ENCODE measurements around the gene GRAMD2B.
"Not testable (repeated sequence)": the region's sequence is repeated elsewhere in the genome, so short reads cannot be mapped to it uniquely, and the experiment has no call there.

GRAMD2B gene

DNA sequence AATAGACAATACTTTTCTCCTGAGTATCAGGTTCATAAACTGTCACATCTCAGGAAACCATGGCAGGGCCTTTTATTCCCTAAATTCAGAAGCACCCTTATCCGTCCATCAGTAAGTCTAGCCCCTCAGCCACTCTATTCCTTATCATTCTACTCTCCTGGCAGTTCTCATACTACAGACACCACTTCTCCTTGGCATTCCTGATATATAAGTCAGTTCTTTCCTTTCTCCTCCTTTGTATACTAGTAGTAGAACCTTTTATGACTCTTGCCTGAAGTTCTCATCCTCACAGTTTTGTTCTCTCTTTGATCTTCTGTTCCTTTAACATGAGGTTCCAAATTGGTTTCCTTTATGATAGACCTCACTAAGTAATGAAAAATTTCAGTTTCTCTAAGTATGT lies 29.3 kb downstream of the GRAMD2B start:
- DNase-seq, result no peak

DNA sequence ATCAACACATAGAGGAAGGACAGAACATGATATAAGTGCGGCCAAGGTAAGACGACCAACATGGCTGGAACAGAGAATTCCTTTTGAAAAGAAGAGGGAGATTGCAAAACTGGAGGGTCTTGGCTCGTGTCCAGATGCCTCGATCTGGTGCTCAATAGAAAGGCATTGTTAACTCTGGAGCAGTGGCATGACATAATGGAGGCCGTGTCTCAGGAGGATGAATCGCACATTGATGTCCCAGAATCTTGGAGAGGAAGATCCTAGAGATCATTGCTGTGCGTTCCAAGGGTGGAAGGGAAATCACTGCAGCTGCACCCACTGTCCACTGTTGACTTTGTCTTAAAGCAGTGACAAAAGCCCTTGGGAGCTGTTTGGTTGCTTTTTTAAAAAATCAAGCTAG lies 30.9 kb downstream of the GRAMD2B start:
- DNase-seq, result peak; percentile 89

- no peak for DNase-seq
Measured at GRCh38 chr5:126454535-126454934, 31.3 kb downstream of the GRAMD2B start.

DNA sequence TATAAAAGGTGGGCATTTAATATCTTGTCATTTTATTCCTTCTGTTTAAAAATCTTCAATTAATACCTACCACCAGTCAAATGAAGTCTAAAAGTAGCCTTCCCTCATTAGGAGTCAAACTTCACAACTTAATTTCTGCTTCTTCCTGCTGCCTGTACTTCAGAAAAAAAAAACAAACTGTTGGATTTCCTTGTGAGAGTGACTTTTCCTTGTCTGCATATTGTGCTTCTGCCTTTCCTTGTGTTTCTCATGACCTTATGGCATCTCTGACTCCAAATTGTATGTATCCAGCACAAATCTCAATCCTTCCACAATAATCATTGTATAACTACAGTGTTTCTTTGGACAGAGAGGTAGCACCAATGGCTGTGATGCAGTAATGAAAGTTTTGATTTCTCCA lies 32.1 kb downstream of the GRAMD2B start:
- DNase-seq, result no peak

DNA sequence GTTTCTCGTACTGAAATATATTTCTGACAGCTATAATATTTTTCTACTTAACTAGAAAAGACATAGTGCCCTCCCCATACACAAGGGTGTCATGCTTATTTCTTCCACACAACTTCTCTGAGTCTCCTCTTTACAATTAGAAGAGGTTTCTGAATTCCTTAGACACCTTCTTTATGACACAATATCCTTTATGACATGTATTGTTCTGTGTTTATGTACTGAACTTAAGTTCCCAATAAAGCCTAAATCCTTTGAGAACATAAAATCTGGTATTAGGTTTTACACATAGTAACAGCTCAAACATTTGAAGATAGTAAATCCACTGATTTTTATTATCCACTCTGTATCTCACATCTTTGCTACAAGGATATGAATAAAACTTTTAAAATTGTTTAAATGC lies 32.5 kb downstream of the GRAMD2B start:
- DNase-seq, result no peak

DNA sequence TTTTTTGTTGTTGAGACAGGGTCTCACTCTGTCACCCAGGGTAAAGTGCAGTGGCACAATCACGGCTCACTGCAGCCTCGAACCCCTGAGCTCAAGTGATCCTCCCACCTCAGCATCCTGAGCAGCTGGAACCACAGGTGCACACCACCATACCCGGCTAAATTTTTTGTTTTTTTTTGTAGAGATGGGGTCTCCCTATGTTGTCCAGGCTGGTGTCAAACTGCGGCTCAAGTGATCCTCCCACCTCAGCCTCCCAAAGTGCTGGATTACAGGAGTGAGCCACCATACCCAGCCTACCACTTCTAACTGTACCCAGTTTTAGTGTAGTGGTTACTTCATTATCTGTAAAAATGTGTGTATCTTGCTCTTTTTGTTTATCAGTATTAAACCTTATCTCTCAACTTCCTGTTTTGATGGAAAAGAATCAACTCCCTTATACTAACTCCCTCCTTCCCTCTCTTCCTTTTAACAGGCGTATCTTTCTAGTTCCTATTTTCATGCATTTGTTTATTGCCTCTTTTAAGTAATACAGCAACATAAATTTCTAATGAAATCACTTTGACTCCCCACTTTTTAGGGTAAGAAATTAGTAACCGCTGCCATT lies 33.1 kb downstream of the GRAMD2B start:
- DNase-seq, result no peak

- peak; percentile 62 for DNase-seq
Measured at GRCh38 chr5:126460459-126460858, 37.2 kb downstream of the GRAMD2B start.

- DNase-seq, result no peak
Measured at GRCh38 chr5:126460977-126461376, 37.8 kb downstream of the GRAMD2B start.

- no peak for DNase-seq
Measured at GRCh38 chr5:126461838-126462237, 38.6 kb downstream of the GRAMD2B start.

DNA sequence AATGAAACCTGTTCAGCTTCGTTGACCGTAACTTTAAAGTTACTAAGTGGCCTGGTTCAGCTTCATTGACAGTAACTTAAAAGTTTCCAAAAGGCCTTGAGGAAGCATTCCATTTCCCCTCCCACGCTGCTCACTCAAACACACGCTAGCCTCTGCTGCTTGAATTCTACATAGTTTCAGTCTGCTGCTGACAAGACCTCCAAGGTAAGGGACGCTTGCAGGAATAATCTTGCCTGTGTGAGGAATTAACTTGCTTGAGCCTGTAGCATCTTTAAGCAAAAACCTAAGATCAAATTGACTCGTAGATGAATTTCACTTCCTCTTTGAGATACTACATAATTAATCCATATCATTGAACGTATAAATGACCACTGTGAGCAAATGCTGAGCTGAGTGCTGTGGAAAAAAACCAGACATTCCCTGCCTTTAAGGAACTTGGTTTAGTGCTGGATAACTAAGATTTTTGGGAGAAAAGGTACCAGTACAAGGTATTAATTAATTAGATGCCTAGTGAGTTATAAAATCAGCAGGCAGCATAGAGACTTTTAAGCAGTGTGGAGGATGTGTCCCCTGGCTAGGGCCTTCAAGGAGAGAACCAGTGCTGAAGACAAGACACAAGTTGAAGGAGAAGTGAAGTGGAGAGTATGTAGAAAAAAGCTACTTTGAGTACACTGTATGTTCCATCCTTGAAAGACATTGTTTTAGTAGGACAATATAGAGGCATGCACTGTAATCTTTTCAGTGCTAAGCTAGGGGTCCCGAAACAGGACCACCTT lies 39.2 kb downstream of the GRAMD2B start:
- DNase-seq, result no peak

DNA sequence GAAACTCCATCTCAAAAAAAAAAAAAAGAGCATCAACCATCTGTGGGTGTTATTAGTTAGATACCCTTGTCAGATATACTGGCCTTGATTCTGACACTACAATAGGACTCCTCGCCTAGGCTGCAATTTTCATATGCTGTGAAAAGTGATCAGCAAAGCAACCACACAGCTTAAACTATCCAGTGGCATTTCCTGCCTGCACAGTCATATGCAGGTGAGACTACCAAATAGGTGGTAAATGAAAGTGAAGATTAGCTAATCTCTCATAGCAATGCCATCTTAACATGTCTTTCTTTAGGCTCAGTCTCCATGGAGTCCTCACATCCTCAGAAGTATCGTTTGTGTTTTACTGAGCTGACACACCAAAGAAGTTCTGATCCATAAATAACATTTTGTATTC lies 40.8 kb downstream of the GRAMD2B start:
- no peak for DNase-seq

DNA sequence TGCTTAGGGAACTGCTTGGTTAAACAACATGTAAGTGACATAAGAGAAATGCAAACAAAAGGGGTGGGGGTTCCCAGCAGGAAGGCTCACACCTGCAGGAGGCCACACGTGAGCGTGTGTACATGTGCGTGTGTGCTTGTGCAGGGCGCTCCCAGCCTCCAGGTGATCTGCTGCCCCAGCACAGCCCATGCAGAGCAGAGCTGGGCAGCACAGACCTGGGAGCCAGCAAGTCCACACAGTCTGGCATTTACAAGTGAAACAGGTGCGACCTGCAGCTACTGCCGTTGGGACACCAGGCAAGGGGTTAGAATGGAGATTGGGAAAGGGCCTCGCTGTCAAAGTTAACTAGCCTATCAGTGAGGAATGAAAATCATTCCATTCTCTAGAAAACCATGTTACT lies 41.8 kb downstream of the GRAMD2B start:
- DNase-seq, result no peak

- DNase-seq, result no peak
Measured at GRCh38 chr5:126468091-126468490, 44.9 kb downstream of the GRAMD2B start.

- DNase-seq, result no peak
Measured at GRCh38 chr5:126469536-126470316, 46.5 kb downstream of the GRAMD2B start.

DNA sequence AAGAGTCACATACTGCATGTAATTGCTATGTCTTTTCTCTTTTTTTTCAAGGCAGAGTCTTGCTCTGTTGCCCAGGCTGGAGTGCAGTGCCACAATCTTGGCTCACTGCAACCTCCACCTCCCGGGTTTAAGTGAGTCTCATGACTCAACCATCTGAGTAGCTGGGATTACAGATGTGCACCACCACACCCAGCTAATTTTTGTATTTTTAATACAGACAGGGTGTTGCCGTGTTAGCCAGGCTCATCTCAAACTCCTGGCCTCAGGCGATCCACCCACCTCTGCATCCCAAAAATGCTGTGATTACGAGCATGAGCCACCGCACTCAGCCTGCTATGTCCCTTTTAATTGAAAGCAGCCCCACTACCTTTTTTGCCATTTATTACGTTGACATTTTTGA lies 47.3 kb downstream of the GRAMD2B start:
- not testable (repeated sequence) for DNase-seq

DNA sequence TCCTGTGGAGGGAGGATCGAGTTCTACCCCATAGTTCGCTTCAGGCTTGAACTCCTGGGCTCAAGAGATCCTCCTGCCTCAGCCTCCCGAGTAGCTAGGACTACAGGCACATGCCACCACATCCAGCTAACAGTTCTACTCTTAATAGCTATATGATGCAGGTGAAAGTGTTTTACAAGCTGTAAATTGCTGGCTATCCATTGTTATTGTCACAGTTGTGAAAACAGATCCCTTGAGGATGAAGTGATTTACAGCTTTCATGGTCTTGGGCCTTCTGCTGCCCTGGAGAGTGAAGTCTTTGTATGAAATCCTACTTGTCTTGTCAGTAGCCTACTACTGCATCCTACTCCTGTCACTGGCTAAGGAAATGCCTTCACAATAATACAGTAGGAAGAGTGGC lies 48.0 kb downstream of the GRAMD2B start:
- no peak for DNase-seq

DNA sequence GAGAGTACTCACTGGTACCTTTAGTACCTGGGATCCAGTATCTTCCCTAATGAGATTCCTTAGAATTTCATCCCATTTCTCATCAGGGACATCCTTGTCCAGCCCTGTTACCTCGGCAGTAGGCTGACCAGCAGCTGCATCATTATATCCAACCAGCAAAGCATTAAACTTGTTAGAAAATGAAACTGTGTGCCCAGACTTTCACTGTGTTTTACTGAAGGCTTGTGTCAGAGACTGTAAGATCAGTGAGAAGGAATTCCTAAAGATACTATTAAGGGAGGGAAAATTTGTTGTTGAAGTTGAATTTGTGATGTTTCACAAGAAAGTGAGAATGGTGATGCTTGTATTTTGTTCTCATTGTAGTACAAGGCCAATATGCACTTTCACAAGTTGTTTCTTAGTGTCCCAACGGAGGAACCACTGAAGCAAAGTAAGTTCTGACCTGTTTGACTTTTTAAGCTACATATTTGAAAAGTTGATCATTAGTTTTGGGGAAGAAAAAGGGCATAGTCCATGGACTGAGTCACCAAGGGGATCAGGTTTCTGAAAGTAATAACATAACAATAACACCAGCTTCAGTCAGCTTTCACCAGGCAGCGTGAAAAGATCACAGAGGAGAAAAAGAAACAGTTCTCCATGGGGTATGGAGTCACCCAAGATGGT lies 48.8 kb downstream of the GRAMD2B start:
- DNase-seq, result no peak

- no peak for DNase-seq
Measured at GRCh38 chr5:126472538-126472889, 49.3 kb downstream of the GRAMD2B start.

GRCh38 chr5:126477294-126478117 lies 54.3 kb downstream of the GRAMD2B start:
- no peak for DNase-seq

GRCh38 chr5:126479810-126480209 lies 56.6 kb downstream of the GRAMD2B start:
- DNase-seq, result peak; percentile 23

GRCh38 chr5:126480824-126481223 lies 57.6 kb downstream of the GRAMD2B start:
- DNase-seq, result no peak

- no peak for DNase-seq
Measured at GRCh38 chr5:126481243-126481642, 58.0 kb downstream of the GRAMD2B start.

GRCh38 chr5:126482591-126482990 lies 59.4 kb downstream of the GRAMD2B start:
- DNase-seq, result no peak
